ENCODE data around the gene SLCO3A1.

Gene SLCO3A1

GRCh38 chr15:91973481-91973880, 120.0 kb downstream of the SLCO3A1 start:
- DNase-seq, result no peak

- DNase-seq, result no peak
Observed at GRCh38 chr15:91974321-91974720, 120.8 kb downstream of the SLCO3A1 start.

- no peak for DNase-seq
Observed at GRCh38 chr15:91975241-91975978, 121.9 kb downstream of the SLCO3A1 start.

- no peak for DNase-seq
Observed at GRCh38 chr15:91976966-91977365, 123.5 kb downstream of the SLCO3A1 start.

GRCh38 chr15:91980502-91981267, 127.2 kb downstream of the SLCO3A1 start:
- no peak for DNase-seq

GRCh38 chr15:91981821-91982800, 128.6 kb downstream of the SLCO3A1 start:
- no peak for DNase-seq

GRCh38 chr15:91983729-91984340, 130.3 kb downstream of the SLCO3A1 start:
- DNase-seq, result no peak

GRCh38 chr15:91985297-91985696, 131.8 kb downstream of the SLCO3A1 start:
- DNase-seq, result no peak

GRCh38 chr15:91988071-91988470, 134.6 kb downstream of the SLCO3A1 start:
- no peak for DNase-seq

- no peak for DNase-seq
Observed at GRCh38 chr15:91988655-91989054, 135.1 kb downstream of the SLCO3A1 start.

- no peak for DNase-seq
Observed at GRCh38 chr15:91989821-91990220, 136.3 kb downstream of the SLCO3A1 start.

- DNase-seq, result no peak
Observed at GRCh38 chr15:91992945-91993344, 139.4 kb downstream of the SLCO3A1 start.

- no peak for DNase-seq
Observed at GRCh38 chr15:91995146-91995545, 141.6 kb downstream of the SLCO3A1 start.

GRCh38 chr15:91997163-91997562, 143.7 kb downstream of the SLCO3A1 start:
- DNase-seq, result no peak

- no peak for DNase-seq
Observed at GRCh38 chr15:92000709-92001108, 147.2 kb downstream of the SLCO3A1 start.

- DNase-seq, result no peak
Observed at GRCh38 chr15:92001307-92001706, 147.8 kb downstream of the SLCO3A1 start.

- DNase-seq, result no peak
Observed at GRCh38 chr15:92002666-92003065, 149.2 kb downstream of the SLCO3A1 start.

GRCh38 chr15:92003515-92004067, 150.1 kb downstream of the SLCO3A1 start:
- no peak for DNase-seq

- DNase-seq, result no peak
Observed at GRCh38 chr15:92005154-92005553, 151.6 kb downstream of the SLCO3A1 start.

- no peak for DNase-seq
Observed at GRCh38 chr15:92006186-92007028, 152.9 kb downstream of the SLCO3A1 start.

- DNase-seq, result peak; percentile 67
Observed at GRCh38 chr15:92009162-92009561, 155.7 kb downstream of the SLCO3A1 start.

Data from activated effector memory CD4-positive, alpha-beta T cell treated with anti-CD3 and anti-CD28 coated beads, Interleukin-2, amount 50 U/mL, for 16 hours (primary cell).